Memory B cell (primary cell): Measurements from ENCODE around the gene GBX1.

ENCODE experiments used
- ATAC-seq: fragments of 150-1000 bp; cut with Tn5 transposase; 2 replicates; pipeline ENCODE4 v1.10.0; 2021; ENCODE audit warnings: low read depth, mild to moderate bottlenecking, moderate library complexity
- DNase-seq, 2 donors: peaks; one replicate each; pipeline ENCODE4 v3.0.0; 2022; ENCODE audit warnings: low spot score in 2 of 2
- H3K27ac Mint-ChIP-seq: one replicate; pipeline ENCODE4 v1.8.0; 2022; ENCODE audit warnings: mild to moderate bottlenecking, moderate library complexity, mixed read lengths
- H3K27me3 Mint-ChIP-seq: one replicate; pipeline ENCODE4 v1.8.0; 2022; ENCODE audit warnings: mixed read lengths
- H3K36me3 Mint-ChIP-seq: one replicate; pipeline ENCODE4 v1.8.0; 2022; ENCODE audit warnings: mild to moderate bottlenecking, mixed read lengths
- H3K4me1 Mint-ChIP-seq: one replicate; pipeline ENCODE4 v1.8.0; 2022; ENCODE audit warnings: mixed read lengths
- H3K4me3 Mint-ChIP-seq: one replicate; pipeline ENCODE4 v1.8.0; 2022; ENCODE audit warnings: mild to moderate bottlenecking, moderate library complexity, mixed read lengths
- H3K9me3 Mint-ChIP-seq: one replicate; pipeline ENCODE4 v1.8.0; 2022; ENCODE audit warnings: mixed read lengths

GBX1 gene

GRCh38 chr7:151134743-151135524 lies 32.6 kb downstream of the GBX1 start:
- Mint-ChIP-seq H3K27me3 (no peaks in the 10 kb centered on the region), H3K36me3 (peaks cover 8% of the 10 kb centered on the region), H3K9me3 (no peaks in the 10 kb centered on the region), H3K4me1 (no peaks in the 10 kb centered on the region), H3K27ac (no peak overlapping the region), H3K4me3 (no peak overlapping the region)
- DNase-seq (no peak), ATAC-seq (no peak)

- peaks cover 9% of the 10 kb centered on the region for H3K36me3 Mint-ChIP-seq
- no peak for ATAC-seq
Measured at GRCh38 chr7:151133986-151134742, 33.3 kb downstream of the GBX1 start.

GRCh38 chr7:151133266-151133985 lies 34.1 kb downstream of the GBX1 start:
- DNase-seq (no peak), ATAC-seq (no peak)
- Mint-ChIP-seq H3K36me3 (peaks cover 13% of the 10 kb centered on the region), H3K4me3 (no peak overlapping the region), H3K4me1 (no peaks in the 10 kb centered on the region), H3K27ac (no peak overlapping the region), H3K9me3 (no peaks in the 10 kb centered on the region), H3K27me3 (no peaks in the 10 kb centered on the region)

More at GRCh38 chr7:151133986-151134742, 33.3 kb downstream of the GBX1 start:
- no peaks in the 10 kb centered on the region for H3K4me1 Mint-ChIP-seq
- no peak overlapping the region for H3K4me3 Mint-ChIP-seq
- no peaks in the 10 kb centered on the region for H3K27me3 Mint-ChIP-seq
- H3K27ac Mint-ChIP-seq, result no peak overlapping the region
- H3K9me3 Mint-ChIP-seq, result no peaks in the 10 kb centered on the region
- DNase-seq, result no peak

- H3K36me3 Mint-ChIP-seq, result peaks cover 14% of the 10 kb centered on the region
- H3K4me3 Mint-ChIP-seq, result no peak overlapping the region
- H3K4me1 Mint-ChIP-seq, result no peaks in the 10 kb centered on the region
- no peaks in the 10 kb centered on the region for H3K9me3 Mint-ChIP-seq
- no peak overlapping the region for H3K27ac Mint-ChIP-seq
- no peak for DNase-seq
- no peak for ATAC-seq
- no peaks in the 10 kb centered on the region for H3K27me3 Mint-ChIP-seq
Measured at GRCh38 chr7:151132461-151133205, 34.9 kb downstream of the GBX1 start.

GRCh38 chr7:151131592-151132293 lies 35.8 kb downstream of the GBX1 start:
- H3K4me1 Mint-ChIP-seq, result no peaks in the 10 kb centered on the region
- peaks cover 14% of the 10 kb centered on the region for H3K36me3 Mint-ChIP-seq
- no peaks in the 10 kb centered on the region for H3K27me3 Mint-ChIP-seq
- DNase-seq (no peak), ATAC-seq (no peak)
- no peaks in the 10 kb centered on the region for H3K9me3 Mint-ChIP-seq
- H3K4me3 Mint-ChIP-seq, result no peak overlapping the region
- H3K27ac Mint-ChIP-seq, result no peak overlapping the region

- no peaks in the 10 kb centered on the region for H3K4me1 Mint-ChIP-seq
- DNase-seq, result no peak
- H3K27ac Mint-ChIP-seq, result no peak overlapping the region
- H3K9me3 Mint-ChIP-seq, result no peaks in the 10 kb centered on the region
- H3K27me3 Mint-ChIP-seq, result no peaks in the 10 kb centered on the region
- H3K36me3 Mint-ChIP-seq, result peaks cover 14% of the 10 kb centered on the region
- ATAC-seq, result no peak
- H3K4me3 Mint-ChIP-seq, result no peak overlapping the region
Measured at GRCh38 chr7:151131224-151131591, 36.3 kb downstream of the GBX1 start.

- H3K36me3 Mint-ChIP-seq, result peaks cover 14% of the 10 kb centered on the region
Measured at GRCh38 chr7:151130741-151131157, 36.7 kb downstream of the GBX1 start.

GRCh38 chr7:151129960-151130591 lies 37.4 kb downstream of the GBX1 start:
- Mint-ChIP-seq H3K4me1 (no peaks in the 10 kb centered on the region), H3K36me3 (peaks cover 13% of the 10 kb centered on the region), H3K4me3 (no peak overlapping the region), H3K27ac (no peak overlapping the region), H3K9me3 (no peaks in the 10 kb centered on the region), H3K27me3 (no peaks in the 10 kb centered on the region)
- no peak for DNase-seq
- no peak for ATAC-seq

More at GRCh38 chr7:151130741-151131157, 36.7 kb downstream of the GBX1 start:
- Mint-ChIP-seq H3K9me3 (no peaks in the 10 kb centered on the region), H3K27ac (no peak overlapping the region), H3K27me3 (no peaks in the 10 kb centered on the region), H3K4me1 (no peaks in the 10 kb centered on the region), H3K4me3 (no peak overlapping the region)
- ATAC-seq (no peak), DNase-seq (no peak)

GRCh38 chr7:151129117-151129959 lies 38.2 kb downstream of the GBX1 start:
- Mint-ChIP-seq H3K27ac (no peak overlapping the region), H3K36me3 (peaks cover 12% of the 10 kb centered on the region), H3K4me3 (no peak overlapping the region), H3K9me3 (no peaks in the 10 kb centered on the region), H3K27me3 (no peaks in the 10 kb centered on the region), H3K4me1 (no peaks in the 10 kb centered on the region)
- ATAC-seq, result no peak
- DNase-seq, result no peak

GRCh38 chr7:151128716-151129115 lies 38.8 kb downstream of the GBX1 start:
- peaks cover 3% of the 10 kb centered on the region for H3K4me1 Mint-ChIP-seq
- H3K27me3 Mint-ChIP-seq, result no peaks in the 10 kb centered on the region
- DNase-seq (no peak), ATAC-seq (no peak)
- H3K4me3 Mint-ChIP-seq, result no peak overlapping the region
- H3K36me3 Mint-ChIP-seq, result peaks cover 15% of the 10 kb centered on the region
- H3K9me3 Mint-ChIP-seq, result no peaks in the 10 kb centered on the region
- no peak overlapping the region for H3K27ac Mint-ChIP-seq

- DNase-seq (no peak), ATAC-seq (no peak)
- Mint-ChIP-seq H3K4me1 (peaks cover 4% of the 10 kb centered on the region), H3K27ac (no peak overlapping the region), H3K27me3 (no peaks in the 10 kb centered on the region), H3K36me3 (peaks cover 19% of the 10 kb centered on the region), H3K4me3 (no peak overlapping the region), H3K9me3 (no peaks in the 10 kb centered on the region)
Measured at GRCh38 chr7:151128144-151128543, 39.4 kb downstream of the GBX1 start.

GRCh38 chr7:151126491-151127137 lies 40.9 kb downstream of the GBX1 start:
- Mint-ChIP-seq H3K4me3 (no peak overlapping the region), H3K27ac (no peak overlapping the region), H3K36me3 (peaks cover 21% of the 10 kb centered on the region), H3K4me1 (peaks cover 4% of the 10 kb centered on the region), H3K9me3 (no peaks in the 10 kb centered on the region), H3K27me3 (no peaks in the 10 kb centered on the region)
- no peak for DNase-seq
- no peak for ATAC-seq
